Ascending aorta (tissue), 2 donors: ENCODE results near the gene CDH23. TPM values are rescaled to one million over a fixed set of nuclear protein-coding genes. Genes with fewer than 3 reads are reported as not detected.
A peak's percentile ranks its signal among the peaks of the same experiment; 100 is the strongest.

Source experiments
- DNase-seq, 2 donors: peaks; one replicate each; pipeline ENCODE4 v3.0.0-alpha.2; 2019; ENCODE audit warnings: low spot score in 2 of 2
- H3K27ac ChIP-seq, 2 donors: fragments of 200-600 bp; sonication (generic); one replicate each; pipeline ENCODE4 v1.5.1; 2016 to 2017; ENCODE audit warnings: mild to moderate bottlenecking in 1 of 2
- H3K27me3 ChIP-seq: fragments of 200-600 bp; sonication (generic); one replicate; pipeline ENCODE4 v1.5.1; 2017
- H3K36me3 ChIP-seq, 2 donors: fragments of 200-600 bp; sonication (generic); one replicate each; pipeline ENCODE4 v1.5.1; 2016
- H3K4me1 ChIP-seq, 2 donors: fragments of 200-600 bp; sonication (generic); one replicate each; pipeline ENCODE4 v1.5.1; 2016 to 2017; ENCODE audit warnings: mild to moderate bottlenecking in 1 of 2
- H3K4me3 ChIP-seq, 2 donors: fragments of 200-600 bp; sonication (generic); one replicate each; pipeline ENCODE4 v1.5.1; 2016 to 2017; ENCODE audit warnings: mild to moderate bottlenecking in 1 of 2
- H3K9me3 ChIP-seq, 2 donors: fragments of 200-600 bp; sonication (generic); one replicate each; pipeline ENCODE4 v1.5.1; 2016
- intact Hi-C: fragments of 100-400 bp; cut with DNase I; formaldehyde crosslinking; loops from one replicate; pipeline ENCODE4 v1.15.1; 2023
- total RNA-seq: library from RNA; depleted of rRNA; stranded (reverse); fragments of >200 nt; gene quantifications from one replicate; pipeline ENCODE4 v1.1.0, GENCODE V29; 2016
- TF ChIP-seq, protein P1 (sequence below), 3 experiments: fragments of 200-600 bp in 2 of 3; fragments of 450-650 bp in 1 of 3; sonication (generic) in 2 of 3; IDR thresholded peaks; one replicate each; pipeline ENCODE4 v1.5.1; 2016 to 2019; ENCODE audit warnings: antibody characterized with exemption in 3 of 3, mild to moderate bottlenecking in 1 of 3, moderate library complexity in 1 of 3

CDH23 gene
- total RNA-seq, 1 donor from 2014 or later, result 40.9 TPM

GRCh38 chr10:71392791-71393781 lies 3.6 kb upstream of the CDH23 start:
- DNase-seq, result no peak
- no peak overlapping the region for H3K4me3 ChIP-seq
- no peak overlapping the region for H3K27ac ChIP-seq
- no peaks in the 10 kb centered on the region for H3K36me3 ChIP-seq
- intact Hi-C loops, result no loop called here
- peaks cover 9 to 10% of the 10 kb centered on the region in 2 donors for H3K4me1 ChIP-seq
- no peaks in the 10 kb centered on the region for H3K9me3 ChIP-seq
- H3K27me3 ChIP-seq, result no peaks in the 10 kb centered on the region
- TF ChIP-seq, protein P1, sequence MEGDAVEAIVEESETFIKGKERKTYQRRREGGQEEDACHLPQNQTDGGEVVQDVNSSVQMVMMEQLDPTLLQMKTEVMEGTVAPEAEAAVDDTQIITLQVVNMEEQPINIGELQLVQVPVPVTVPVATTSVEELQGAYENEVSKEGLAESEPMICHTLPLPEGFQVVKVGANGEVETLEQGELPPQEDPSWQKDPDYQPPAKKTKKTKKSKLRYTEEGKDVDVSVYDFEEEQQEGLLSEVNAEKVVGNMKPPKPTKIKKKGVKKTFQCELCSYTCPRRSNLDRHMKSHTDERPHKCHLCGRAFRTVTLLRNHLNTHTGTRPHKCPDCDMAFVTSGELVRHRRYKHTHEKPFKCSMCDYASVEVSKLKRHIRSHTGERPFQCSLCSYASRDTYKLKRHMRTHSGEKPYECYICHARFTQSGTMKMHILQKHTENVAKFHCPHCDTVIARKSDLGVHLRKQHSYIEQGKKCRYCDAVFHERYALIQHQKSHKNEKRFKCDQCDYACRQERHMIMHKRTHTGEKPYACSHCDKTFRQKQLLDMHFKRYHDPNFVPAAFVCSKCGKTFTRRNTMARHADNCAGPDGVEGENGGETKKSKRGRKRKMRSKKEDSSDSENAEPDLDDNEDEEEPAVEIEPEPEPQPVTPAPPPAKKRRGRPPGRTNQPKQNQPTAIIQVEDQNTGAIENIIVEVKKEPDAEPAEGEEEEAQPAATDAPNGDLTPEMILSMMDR (IDR thresholded peaks at IDR 0.05), result no peak

DNA sequence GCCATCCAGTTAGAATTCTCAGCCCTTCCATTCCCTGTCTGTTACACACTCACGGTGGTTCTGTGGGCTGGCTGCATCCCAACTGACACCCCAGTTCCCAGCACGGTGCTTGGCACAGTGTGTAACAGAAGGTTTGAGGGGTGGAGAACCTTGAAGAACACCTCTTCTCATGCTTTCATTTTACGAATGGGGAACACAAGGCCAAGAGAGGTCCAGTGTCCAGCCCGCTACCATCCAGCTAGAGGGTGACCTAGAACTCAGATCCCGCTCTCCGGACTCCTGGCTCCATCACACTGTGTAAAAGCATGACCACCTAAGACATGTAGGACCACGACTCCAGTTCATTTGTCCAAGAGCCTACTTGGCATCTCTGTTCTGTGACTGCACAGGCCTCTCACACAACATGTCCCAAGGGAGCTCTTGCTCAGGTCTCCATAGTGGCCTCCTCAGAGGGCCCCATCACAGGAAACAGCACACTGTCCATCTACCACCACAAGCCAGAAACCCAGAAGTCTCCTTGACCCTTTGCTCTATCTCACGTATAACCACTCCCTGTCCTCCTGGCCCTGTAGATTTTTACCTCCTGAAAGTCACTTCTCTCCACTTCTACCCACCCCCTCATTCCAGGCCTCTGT lies 2.8 kb upstream of the CDH23 start:
- DNase-seq, result peak in 1 of 2 donors; percentile 31
- H3K27me3 ChIP-seq, result no peaks in the 10 kb centered on the region
- H3K36me3 ChIP-seq, result no peaks in the 10 kb centered on the region
- no peak overlapping the region for H3K4me3 ChIP-seq
- intact Hi-C loops, result no loop called here
- TF ChIP-seq, protein P1 (IDR thresholded peaks at IDR 0.05), result no peak
- H3K4me1 ChIP-seq, result peaks cover 10 to 17% of the 10 kb centered on the region in 2 donors
- no peak overlapping the region for H3K27ac ChIP-seq
- no peaks in the 10 kb centered on the region for H3K9me3 ChIP-seq

GRCh38 chr10:71394926-71395562 lies 1.7 kb upstream of the CDH23 start:
- intact Hi-C loops, result loop anchor here (5.0 kb wide), 1 partner anchor 417 kb away; no protein-coding TSS in a partner anchor
- TF ChIP-seq, protein P1 (IDR thresholded peaks at IDR 0.05), result no peak

DNA sequence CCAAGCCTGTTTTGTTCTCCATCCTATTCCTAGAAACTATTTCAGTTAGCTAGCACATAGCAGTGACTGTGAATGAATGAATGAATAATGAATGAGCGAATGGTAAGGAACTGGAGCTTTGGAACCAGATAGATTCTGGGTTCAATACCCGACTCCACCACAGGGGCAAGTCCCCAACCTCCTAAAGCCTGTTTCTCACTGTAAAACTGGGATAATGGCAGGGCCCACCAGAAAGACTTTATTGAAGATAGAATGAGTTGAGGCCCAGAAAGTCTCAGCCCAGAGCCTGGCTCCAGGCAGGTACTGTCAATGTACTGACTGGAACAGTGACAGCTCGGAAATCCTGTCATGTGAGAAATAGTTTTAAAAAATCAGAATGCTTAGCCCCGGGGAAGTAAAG lies 1.1 kb upstream of the CDH23 start:
- intact Hi-C loops, result loop anchor here (2.0 to 5.0 kb wide), 2 partner anchors 173 to 417 kb away; no protein-coding TSS in a partner anchor
- no peak for DNase-seq

More at GRCh38 chr10:71394926-71395562, 1.7 kb upstream of the CDH23 start:
- DNase-seq, result peak in 1 of 2 donors; percentile 53
- H3K27me3 ChIP-seq, result no peaks in the 10 kb centered on the region
- no peaks in the 10 kb centered on the region for H3K36me3 ChIP-seq
- H3K4me1 ChIP-seq, result peaks cover 10 to 17% of the 10 kb centered on the region in 2 donors
- H3K27ac ChIP-seq, result no peak overlapping the region
- H3K9me3 ChIP-seq, result no peaks in the 10 kb centered on the region
- no peak overlapping the region for H3K4me3 ChIP-seq

More for the DNA sequence above, 1.1 kb upstream of the CDH23 start:
- Histone ChIP-seq H3K4me1 (peaks cover 10 to 17% of the 10 kb centered on the region in 2 donors), H3K27ac (no peak overlapping the region), H3K27me3 (peaks cover 3% of the 10 kb centered on the region), H3K9me3 (no peaks in the 10 kb centered on the region), H3K4me3 (peak overlapping the region in 1 of 2 donors; percentile 69), H3K36me3 (no peaks in the 10 kb centered on the region)
- TF ChIP-seq, protein P1 (IDR thresholded peaks at IDR 0.05), result no peak
